DOHH2 (cell line): Measurements from ENCODE around the gene PKP4.

ENCODE experiments used
- H3F3A ChIP-seq: fragments of 200-600 bp; sonication (generic), shearing (Covaris generic); 2 replicates; pipeline ENCODE4 v1.6.0; 2016; ENCODE audit warnings: antibody characterized with exemption, mild to moderate bottlenecking; ENCODE audit not compliant: control insufficient read depth, insufficient read depth
- H3K27ac ChIP-seq: fragments of 200-600 bp; sonication (generic); 2 replicates; pipeline ENCODE4 v1.5.1; 2014; ENCODE audit warnings: low read depth, mild to moderate bottlenecking, low read length, moderate library complexity
- H3K27me3 ChIP-seq: fragments of 200-600 bp; sonication (generic); 2 replicates; pipeline ENCODE4 v1.6.1; 2014; ENCODE audit warnings: mild to moderate bottlenecking, low read length, mixed read lengths; ENCODE audit not compliant: control insufficient read depth
- H3K36me3 ChIP-seq: fragments of 200-600 bp; sonication (generic); 2 replicates; pipeline ENCODE4 v1.6.1; 2014; ENCODE audit warnings: mild to moderate bottlenecking, low read length, moderate library complexity, mixed read lengths; ENCODE audit not compliant: control insufficient read depth
- H3K4me1 ChIP-seq: fragments of 200-600 bp; sonication (generic); 2 replicates; pipeline ENCODE4 v1.6.1; 2014; ENCODE audit warnings: mild to moderate bottlenecking, low read length, mixed read lengths; ENCODE audit not compliant: control insufficient read depth
- H3K4me2 ChIP-seq: fragments of 200-600 bp; sonication (generic); 2 replicates; pipeline ENCODE4 v1.6.0; 2014; ENCODE audit warnings: mild to moderate bottlenecking, low read length, moderate library complexity
- H3K4me3 ChIP-seq: fragments of 200-600 bp; sonication (generic); 2 replicates; pipeline ENCODE4 v1.5.1; 2014; ENCODE audit warnings: mild to moderate bottlenecking, low read length, mixed read lengths
- H3K79me2 ChIP-seq: fragments of 200-600 bp; sonication (generic); 2 replicates; pipeline ENCODE4 v1.6.1; 2014; ENCODE audit warnings: mild to moderate bottlenecking, low read length, mixed read lengths; ENCODE audit not compliant: control insufficient read depth
- H3K9me2 ChIP-seq: fragments of 200-600 bp; sonication (generic); replicated peaks from 2 replicates; pipeline ENCODE4 v1.6.1; 2014; ENCODE audit warnings: mild to moderate bottlenecking, low read length, mixed read lengths; ENCODE audit not compliant: control insufficient read depth
- H3K9me3 ChIP-seq: fragments of 200-600 bp; sonication (generic); 2 replicates; pipeline ENCODE4 v1.6.1; 2014; ENCODE audit warnings: antibody characterized with exemption, low read length, mixed read lengths; ENCODE audit not compliant: control insufficient read depth, insufficient read depth
- H4K20me1 ChIP-seq: fragments of 200-600 bp; sonication (generic); 2 replicates; pipeline ENCODE4 v1.6.0; 2014; ENCODE audit warnings: low read depth, mild to moderate bottlenecking, antibody characterized with exemption, low read length, moderate library complexity; ENCODE audit not compliant: control insufficient read depth, insufficient read depth
- EZH2phosphoT487 ChIP-seq: fragments of 200-600 bp; sonication (generic); IDR thresholded peaks from 2 replicates; pipeline ENCODE4 v1.6.1; 2017; ENCODE audit warnings: borderline replicate concordance, mild to moderate bottlenecking, antibody characterized with exemption, low read length, moderate library complexity, mixed read lengths
- TF ChIP-seq, protein P1 (sequence below): fragments of 200-600 bp; sonication (generic); IDR thresholded peaks from one replicate; pipeline ENCODE4 v1.5.1; 2014; ENCODE audit warnings: antibody characterized with exemption, mild to moderate bottlenecking, low read depth, low read length; ENCODE audit not compliant: poor library complexity, severe bottlenecking

The PKP4 gene

DNA sequence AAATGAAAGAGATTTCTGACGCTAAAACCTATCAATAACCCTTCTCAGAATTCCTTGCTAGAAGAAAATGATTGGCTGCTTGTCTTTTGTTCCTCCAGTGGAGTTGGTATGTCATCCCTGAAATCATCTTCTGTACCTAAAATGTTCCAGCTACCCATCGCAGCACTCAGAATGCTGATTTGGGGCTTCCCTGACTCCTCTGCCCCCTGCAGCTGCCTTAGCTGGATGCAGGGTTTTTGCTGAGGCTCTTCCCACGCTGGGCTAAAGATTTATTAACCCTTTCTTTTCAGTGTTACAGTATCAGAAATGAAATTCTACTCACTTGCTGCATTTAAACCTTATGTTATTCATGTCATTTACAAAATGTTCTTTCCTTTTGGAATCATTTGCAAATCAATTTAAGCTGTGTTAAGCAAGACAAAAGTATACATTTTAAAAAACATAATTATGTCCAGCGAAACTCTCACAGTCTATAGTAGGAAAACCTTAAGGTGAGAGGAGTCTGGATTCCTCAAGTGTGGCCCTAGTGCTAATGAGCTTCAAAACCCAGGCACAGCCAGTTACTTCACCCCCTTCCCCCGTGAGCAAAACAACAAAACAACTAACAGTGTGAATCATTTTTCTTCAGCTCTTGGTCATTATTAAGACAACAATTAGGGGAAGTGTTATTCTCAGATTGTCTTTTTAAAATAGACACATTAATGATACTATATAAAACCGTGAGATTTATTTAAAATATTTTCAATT, 32.8 kb downstream of the PKP4 start:
- Histone ChIP-seq H3K27ac (no peak overlapping the region), H3K9me2 (no peaks in the 10 kb centered on the region), H3F3A (no peaks in the 10 kb centered on the region), H3K9me3 (no peaks in the 10 kb centered on the region), H3K4me2 (peak overlapping the region; percentile 14; the same call in 1 of the 2 replicates), H3K36me3 (no peaks in the 10 kb centered on the region), H3K4me1 (peaks cover 25% of the 10 kb centered on the region), H3K79me2 (peaks cover 88% of the 10 kb centered on the region), H3K4me3 (no peak overlapping the region), H3K27me3 (no peaks in the 10 kb centered on the region), H4K20me1 (0 out of 2 replicates have a peak, but pooled peaks cover 4% of the 10 kb centered on the region)
- TF ChIP-seq, protein P1, sequence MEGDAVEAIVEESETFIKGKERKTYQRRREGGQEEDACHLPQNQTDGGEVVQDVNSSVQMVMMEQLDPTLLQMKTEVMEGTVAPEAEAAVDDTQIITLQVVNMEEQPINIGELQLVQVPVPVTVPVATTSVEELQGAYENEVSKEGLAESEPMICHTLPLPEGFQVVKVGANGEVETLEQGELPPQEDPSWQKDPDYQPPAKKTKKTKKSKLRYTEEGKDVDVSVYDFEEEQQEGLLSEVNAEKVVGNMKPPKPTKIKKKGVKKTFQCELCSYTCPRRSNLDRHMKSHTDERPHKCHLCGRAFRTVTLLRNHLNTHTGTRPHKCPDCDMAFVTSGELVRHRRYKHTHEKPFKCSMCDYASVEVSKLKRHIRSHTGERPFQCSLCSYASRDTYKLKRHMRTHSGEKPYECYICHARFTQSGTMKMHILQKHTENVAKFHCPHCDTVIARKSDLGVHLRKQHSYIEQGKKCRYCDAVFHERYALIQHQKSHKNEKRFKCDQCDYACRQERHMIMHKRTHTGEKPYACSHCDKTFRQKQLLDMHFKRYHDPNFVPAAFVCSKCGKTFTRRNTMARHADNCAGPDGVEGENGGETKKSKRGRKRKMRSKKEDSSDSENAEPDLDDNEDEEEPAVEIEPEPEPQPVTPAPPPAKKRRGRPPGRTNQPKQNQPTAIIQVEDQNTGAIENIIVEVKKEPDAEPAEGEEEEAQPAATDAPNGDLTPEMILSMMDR, result no peak
- TF ChIP-seq EZH2phosphoT487, result no peak

DNA sequence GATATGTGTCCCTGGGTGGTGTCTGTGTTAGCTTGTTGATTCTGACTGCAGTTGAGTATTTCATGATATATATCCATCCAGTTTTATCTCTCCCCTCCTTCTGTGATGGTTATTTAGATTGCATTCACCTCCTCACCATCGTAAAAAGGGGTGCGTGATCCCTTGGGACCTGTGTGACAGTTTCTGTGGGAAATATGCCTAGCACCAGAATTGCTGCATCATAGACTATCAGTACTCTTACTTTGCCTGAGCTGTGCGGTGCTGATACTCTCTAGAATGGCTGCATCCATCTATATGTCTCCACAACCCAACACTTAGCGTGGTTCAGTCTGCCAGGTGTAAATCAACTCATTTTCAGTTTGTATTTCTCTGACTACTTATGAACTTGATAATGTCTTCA, 34.3 kb downstream of the PKP4 start:
- Histone ChIP-seq H3K27me3 (no peaks in the 10 kb centered on the region), H3K9me2 (no peaks in the 10 kb centered on the region), H3K36me3 (no peaks in the 10 kb centered on the region), H4K20me1 (0 out of 2 replicates have a peak, but pooled peaks cover 4% of the 10 kb centered on the region), H3K4me3 (no peak overlapping the region), H3K27ac (no peak overlapping the region), H3K9me3 (no peaks in the 10 kb centered on the region), H3K4me1 (peaks cover 25% of the 10 kb centered on the region), H3K79me2 (peaks cover 79% of the 10 kb centered on the region), H3K4me2 (no peak overlapping the region), H3F3A (no peaks in the 10 kb centered on the region)
- TF ChIP-seq, protein P1, result no peak
- no peak for TF ChIP-seq EZH2phosphoT487

DNA sequence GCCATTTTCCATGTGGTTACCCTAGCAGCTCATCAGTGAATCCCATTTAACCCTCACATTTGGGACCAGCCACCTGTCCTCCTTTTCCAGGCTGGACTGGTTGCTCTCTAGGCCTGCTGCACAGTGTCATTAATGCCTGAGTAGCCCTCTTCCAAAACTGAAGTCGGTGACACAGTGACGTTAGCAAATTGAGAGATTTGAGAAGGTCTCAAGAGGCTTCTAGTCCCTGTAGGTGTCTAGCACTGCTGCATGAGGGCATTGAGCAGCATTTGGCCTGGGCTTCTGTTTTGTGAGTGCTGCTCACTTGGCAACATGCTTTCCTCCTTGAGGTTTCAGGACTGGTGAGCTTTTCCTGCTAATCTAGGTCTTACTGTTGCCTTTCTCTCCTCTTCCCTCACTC, 36.7 kb downstream of the PKP4 start:
- Histone ChIP-seq H3K9me2 (no peaks in the 10 kb centered on the region), H3F3A (no peaks in the 10 kb centered on the region), H3K36me3 (no peaks in the 10 kb centered on the region), H3K9me3 (no peaks in the 10 kb centered on the region), H3K79me2 (peaks cover 73% of the 10 kb centered on the region), H3K4me3 (no peak overlapping the region), H3K27me3 (no peaks in the 10 kb centered on the region), H3K4me2 (no peak overlapping the region), H4K20me1 (no peaks in the 10 kb centered on the region), H3K27ac (no peak overlapping the region), H3K4me1 (peaks cover 12% of the 10 kb centered on the region)
- TF ChIP-seq, protein P1, result no peak
- TF ChIP-seq EZH2phosphoT487, result no peak
